Body of pancreas (tissue), 4 donors: ENCODE measurements around the gene WEE1. TPM values are rescaled to one million over a fixed set of nuclear protein-coding genes. Genes with fewer than 3 reads are reported as not detected.

Source experiments
- ATAC-seq: fragments of 150-250 bp; one replicate; pipeline ENCODE4 v1.9.1; 2016
- DNase-seq, 4 donors: peaks; one replicate each; pipeline ENCODE4 v3.0.0-alpha.2; 2019
- H3K27ac ChIP-seq, 4 donors: fragments of 200-600 bp; sonication (generic); 1 replicate in 3 of 4; 2 replicates in 1 of 4; pipeline versions ENCODE4 v1.5.1 to v1.6.1; 2016 to 2019; ENCODE audit warnings: mild to moderate bottlenecking in 1 of 4, mixed read lengths in 1 of 4, moderate library complexity in 1 of 4
- H3K27me3 ChIP-seq, 2 donors: fragments of 200-600 bp; sonication (generic); one replicate each; pipeline ENCODE4 v1.6.0; 2016; ENCODE audit warnings: mild to moderate bottlenecking in 1 of 2
- H3K36me3 ChIP-seq, 2 donors: fragments of 200-600 bp; sonication (generic); replicated peaks in 1 of 2; 2 replicates each; pipeline ENCODE4 v1.5.1; 2016; ENCODE audit warnings: low read depth in 2 of 2; ENCODE audit not compliant: insufficient read depth in 1 of 2
- H3K4me1 ChIP-seq: fragments of 200-600 bp; sonication (generic); one replicate; pipeline ENCODE4 v1.6.0; 2016
- H3K4me3 ChIP-seq, 2 donors: fragments of 200-600 bp; sonication (generic); 1 replicate in 1 of 2; 2 replicates in 1 of 2; pipeline ENCODE4 v1.5.1; 2016 to 2019
- H3K9me3 ChIP-seq, 3 donors: fragments of 200-600 bp; sonication (generic); 1 replicate in 2 of 3; 2 replicates in 1 of 3; pipeline ENCODE4 v1.5.1; 2016
- POLR2A ChIP-seq, 3 donors: fragments of 450-650 bp; IDR thresholded peaks; one replicate each; pipeline ENCODE4 v1.6.1; 2016; ENCODE audit warnings: antibody characterized with exemption in 3 of 3, mild to moderate bottlenecking in 2 of 3
- whole genome bisulfite sequencing, 2 donors: methylation state at CpG; one replicate each; pipeline ENCODE4 v1.1.5; 2017; 5-methylcytosine and 5-hydroxymethylcytosine counted together
- intact Hi-C: fragments of 100-400 bp; cut with DNase I; formaldehyde crosslinking; loops from one replicate; pipeline ENCODE4 v1.15.1; 2023
- total RNA-seq, 2 donors: library from RNA; depleted of rRNA; stranded (reverse); fragments of >200 nt; gene quantifications; one replicate each; pipeline ENCODE4 v1.1.0, GENCODE V29; 2016
- TF ChIP-seq, protein P1 (sequence below), 7 experiments: fragments of 450-650 bp in 4 of 7; fragments of 200-600 bp in 3 of 7; sonication (generic) in 3 of 7; IDR thresholded peaks; one replicate each; pipeline ENCODE4 v1.5.1; 2016 to 2019; ENCODE audit warnings: antibody characterized with exemption in 7 of 7

Gene WEE1
- total RNA-seq, 2 donors from 2014 or later = 11.2 to 16.8 TPM

DNA sequence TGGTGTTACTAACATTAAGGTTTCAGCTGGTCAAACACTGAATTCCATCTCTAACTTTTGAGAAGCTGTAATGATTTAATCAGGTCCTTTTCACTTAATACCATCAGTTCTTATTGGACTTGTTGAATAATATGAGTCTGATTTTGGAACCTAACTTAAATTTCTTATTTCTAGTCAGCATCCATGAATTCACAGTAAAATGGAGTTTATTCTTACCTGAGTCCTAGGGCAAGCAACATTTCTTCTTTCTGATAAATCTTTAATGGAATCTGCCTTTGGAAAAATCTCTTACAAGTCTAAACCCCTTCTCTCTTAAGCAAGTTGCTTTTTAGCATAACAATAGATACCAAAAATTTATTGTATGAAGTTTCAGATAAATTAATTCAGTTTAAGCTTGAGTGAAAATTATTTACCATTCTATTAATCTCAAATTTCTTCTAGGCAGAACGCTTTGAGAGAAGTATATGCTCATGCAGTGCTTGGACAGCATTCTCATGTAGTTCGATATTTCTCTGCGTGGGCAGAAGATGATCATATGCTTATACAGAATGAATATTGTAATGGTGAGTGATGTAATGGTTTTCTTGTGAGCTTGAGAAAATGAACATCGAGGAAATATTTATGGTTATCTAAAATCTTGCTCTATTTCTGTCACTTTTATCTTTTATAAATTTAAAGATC is 3.4 kb downstream of the WEE1 start:
- Histone ChIP-seq H3K27ac (no peak overlapping the region), H3K27me3 (no peaks in the 10 kb centered on the region), H3K36me3 (no peaks in the 10 kb centered on the region), H3K4me3 (no peak overlapping the region), H3K9me3 (no peaks in the 10 kb centered on the region), H3K4me1 (peaks cover 23% of the 10 kb centered on the region)
- DNase-seq (no peak), ATAC-seq (no peak)
- no peak for TF ChIP-seq POLR2A (IDR thresholded peaks at IDR 0.05)
- TF ChIP-seq, protein P1, sequence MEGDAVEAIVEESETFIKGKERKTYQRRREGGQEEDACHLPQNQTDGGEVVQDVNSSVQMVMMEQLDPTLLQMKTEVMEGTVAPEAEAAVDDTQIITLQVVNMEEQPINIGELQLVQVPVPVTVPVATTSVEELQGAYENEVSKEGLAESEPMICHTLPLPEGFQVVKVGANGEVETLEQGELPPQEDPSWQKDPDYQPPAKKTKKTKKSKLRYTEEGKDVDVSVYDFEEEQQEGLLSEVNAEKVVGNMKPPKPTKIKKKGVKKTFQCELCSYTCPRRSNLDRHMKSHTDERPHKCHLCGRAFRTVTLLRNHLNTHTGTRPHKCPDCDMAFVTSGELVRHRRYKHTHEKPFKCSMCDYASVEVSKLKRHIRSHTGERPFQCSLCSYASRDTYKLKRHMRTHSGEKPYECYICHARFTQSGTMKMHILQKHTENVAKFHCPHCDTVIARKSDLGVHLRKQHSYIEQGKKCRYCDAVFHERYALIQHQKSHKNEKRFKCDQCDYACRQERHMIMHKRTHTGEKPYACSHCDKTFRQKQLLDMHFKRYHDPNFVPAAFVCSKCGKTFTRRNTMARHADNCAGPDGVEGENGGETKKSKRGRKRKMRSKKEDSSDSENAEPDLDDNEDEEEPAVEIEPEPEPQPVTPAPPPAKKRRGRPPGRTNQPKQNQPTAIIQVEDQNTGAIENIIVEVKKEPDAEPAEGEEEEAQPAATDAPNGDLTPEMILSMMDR (IDR thresholded peaks at IDR 0.05) = no peak
- 67 to 72% methylated on average over 4 of the region's 4 CpGs for WGBS, 2 donors
- intact Hi-C loops = no loop called here

DNA sequence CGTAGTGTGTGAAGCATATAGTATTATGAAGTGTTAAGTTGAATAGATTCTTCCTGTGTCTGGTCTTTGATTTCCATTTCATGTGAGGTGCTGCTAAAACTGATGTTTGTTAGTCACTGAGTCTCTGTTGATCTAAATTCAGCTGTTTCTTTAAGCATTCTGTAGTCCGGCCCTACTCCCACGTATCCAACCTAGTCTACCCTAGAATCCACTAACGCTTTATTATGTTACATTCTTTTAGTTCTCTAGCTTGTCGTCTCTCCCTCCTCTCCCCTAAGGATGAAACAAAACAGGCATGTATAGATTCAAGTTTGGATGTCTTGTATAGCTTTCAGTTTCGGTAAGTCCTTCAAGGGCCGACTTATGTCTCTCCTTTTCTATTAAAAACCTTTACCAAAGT is 4.1 kb downstream of the WEE1 start:
- Histone ChIP-seq H3K9me3 (no peaks in the 10 kb centered on the region), H3K27me3 (no peaks in the 10 kb centered on the region), H3K4me1 (peaks cover 18% of the 10 kb centered on the region), H3K4me3 (no peak overlapping the region), H3K36me3 (no peaks in the 10 kb centered on the region), H3K27ac (no peak overlapping the region)
- no peak for ATAC-seq
- intact Hi-C loops = no loop called here
- no peak for DNase-seq
- WGBS, 2 donors = 79 to 92% methylated on average over 7 of the region's 7 CpGs
- no peak for TF ChIP-seq POLR2A (IDR thresholded peaks at IDR 0.05)
- TF ChIP-seq, protein P1 (IDR thresholded peaks at IDR 0.05) = no peak

DNA sequence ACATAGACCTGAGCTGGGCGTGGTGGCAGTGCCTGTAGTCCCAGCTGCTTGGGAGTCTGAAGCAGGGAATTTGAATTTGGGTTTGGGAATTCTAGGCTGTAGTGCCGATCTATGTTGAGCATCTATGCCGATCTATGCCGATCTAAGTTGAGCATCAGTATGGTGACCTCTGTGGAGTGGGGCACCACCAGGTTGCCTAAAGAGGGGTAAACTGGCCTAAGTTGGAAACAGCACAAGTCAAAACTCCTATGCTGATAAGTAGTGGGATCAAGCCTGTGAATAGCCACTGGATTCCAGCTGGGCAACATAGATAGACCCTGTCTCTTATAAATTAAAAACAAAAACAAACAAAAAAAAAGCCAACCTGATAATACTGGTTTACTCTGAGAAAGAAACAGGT is 7.4 kb downstream of the WEE1 start:
- DNase-seq (no peak), ATAC-seq (no peak)
- no peak overlapping the region for H3K27ac ChIP-seq
- WGBS, 2 donors = 97 to 99% methylated on average over 4 of the region's 4 CpGs
- TF ChIP-seq POLR2A (IDR thresholded peaks at IDR 0.05) = no peak
- TF ChIP-seq, protein P1 (IDR thresholded peaks at IDR 0.05) = no peak
- no peak overlapping the region for H3K4me3 ChIP-seq
- H3K27me3 ChIP-seq = no peaks in the 10 kb centered on the region
- peaks cover 0 to 7% of the 10 kb centered on the region in 2 donors for H3K36me3 ChIP-seq
- intact Hi-C loops = no loop called here
- H3K4me1 ChIP-seq = peaks cover 3% of the 10 kb centered on the region
- no peaks in the 10 kb centered on the region for H3K9me3 ChIP-seq

DNA sequence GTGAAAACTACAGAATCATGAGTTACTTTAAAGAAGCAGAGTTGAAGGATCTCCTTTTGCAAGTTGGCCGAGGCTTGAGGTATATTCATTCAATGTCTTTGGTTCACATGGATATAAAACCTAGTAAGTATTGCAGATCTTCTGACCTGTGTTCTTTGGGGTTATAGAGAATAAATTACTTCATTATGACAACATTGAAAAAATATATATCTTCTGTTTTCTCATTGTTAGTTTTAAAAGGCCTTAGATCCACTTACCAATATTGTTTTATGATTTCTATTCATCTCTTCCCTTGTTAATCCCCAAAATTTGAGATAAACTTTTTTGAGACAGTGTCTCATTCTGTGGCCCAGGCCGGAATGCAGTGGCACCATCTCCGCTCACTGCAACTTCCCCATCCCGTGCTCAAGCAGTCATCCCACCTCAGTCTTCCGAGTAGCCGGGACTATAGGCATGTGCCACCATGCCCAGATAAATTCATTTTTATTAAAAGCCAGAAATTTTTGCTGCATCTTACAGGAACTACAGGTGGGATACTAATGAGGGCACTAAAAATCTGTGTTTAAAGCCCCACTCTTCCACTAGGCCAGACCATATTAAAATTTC is 8.2 kb downstream of the WEE1 start:
- H3K27me3 ChIP-seq = no peaks in the 10 kb centered on the region
- H3K27ac ChIP-seq = no peak overlapping the region
- H3K4me1 ChIP-seq = no peaks in the 10 kb centered on the region
- intact Hi-C loops = no loop called here
- TF ChIP-seq, protein P1 (IDR thresholded peaks at IDR 0.05) = no peak
- no peak for TF ChIP-seq POLR2A (IDR thresholded peaks at IDR 0.05)
- DNase-seq (no peak), ATAC-seq (no peak)
- peaks cover 0 to 8% of the 10 kb centered on the region in 2 donors for H3K36me3 ChIP-seq
- H3K4me3 ChIP-seq = no peak overlapping the region
- 98 to 99% methylated on average over 6 of the region's 6 CpGs for WGBS, 2 donors
- H3K9me3 ChIP-seq = no peaks in the 10 kb centered on the region

DNA sequence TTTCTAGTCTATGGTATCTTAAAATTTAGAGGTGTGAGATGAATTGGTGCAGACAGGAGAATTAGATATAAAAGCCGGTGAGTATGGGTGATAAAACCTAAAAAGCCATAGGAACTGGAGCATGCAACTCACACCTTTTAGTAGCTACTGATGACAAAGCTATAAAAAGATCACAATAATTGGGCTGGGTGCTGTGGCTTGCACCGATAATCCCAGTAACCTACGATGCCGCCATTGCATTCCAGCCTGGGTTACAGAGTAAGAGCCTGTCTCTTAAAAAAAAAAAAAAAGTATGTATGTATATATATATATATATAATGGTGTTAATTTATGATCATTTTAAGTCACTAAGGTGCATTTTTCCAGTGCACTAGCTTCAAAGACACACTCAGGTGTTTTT is 17.2 kb downstream of the WEE1 start:
- no peak overlapping the region for H3K4me3 ChIP-seq

More for the DNA sequence above, 17.2 kb downstream of the WEE1 start:
- intact Hi-C loops = no loop called here
- WGBS, 2 donors = 93% methylated on average over 4 of the region's 4 CpGs
- H3K27me3 ChIP-seq = no peaks in the 10 kb centered on the region
- no peaks in the 10 kb centered on the region for H3K4me1 ChIP-seq
- peaks cover 0 to 12% of the 10 kb centered on the region in 2 donors for H3K36me3 ChIP-seq
- no peak overlapping the region for H3K27ac ChIP-seq
- TF ChIP-seq POLR2A (IDR thresholded peaks at IDR 0.05) = no peak
- TF ChIP-seq, protein P1 (IDR thresholded peaks at IDR 0.05) = no peak
- H3K9me3 ChIP-seq = no peaks in the 10 kb centered on the region
- ATAC-seq (no peak), DNase-seq (no peak)
